GM21528 (cell line): ENCODE measurements around the gene HGFAC.

Experiments
- ATAC-seq: cut with Tn5 transposase; IDR thresholded peaks from one replicate; pipeline ENCODE4 v1.9.1; 2021; ENCODE audit warnings: mild to moderate bottlenecking, moderate library complexity; ENCODE audit not compliant: unreplicated experiment, low FRiP score

Gene HGFAC

GRCh38 chr4:3483471-3483921 lies 41.7 kb downstream of the HGFAC start:
- no peak for ATAC-seq

GRCh38 chr4:3484057-3484973 lies 42.5 kb downstream of the HGFAC start:
- ATAC-seq, result no peak

- no peak for ATAC-seq
Observed at GRCh38 chr4:3485011-3485791, 43.4 kb downstream of the HGFAC start.

GRCh38 chr4:3485886-3486540 lies 44.2 kb downstream of the HGFAC start:
- ATAC-seq, result no peak

- ATAC-seq, result no peak
Observed at GRCh38 chr4:3486541-3487540, 45.1 kb downstream of the HGFAC start.

- no peak for ATAC-seq
Observed at GRCh38 chr4:3487861-3488260, 46.1 kb downstream of the HGFAC start.

GRCh38 chr4:3488820-3489219 lies 47.1 kb downstream of the HGFAC start:
- no peak for ATAC-seq

GRCh38 chr4:3489451-3489962 lies 47.7 kb downstream of the HGFAC start:
- no peak for ATAC-seq

GRCh38 chr4:3491681-3492405 lies 50.1 kb downstream of the HGFAC start:
- no peak for ATAC-seq

GRCh38 chr4:3492741-3493719 lies 51.3 kb downstream of the HGFAC start:
- no peak for ATAC-seq

- ATAC-seq, result no peak
Observed at GRCh38 chr4:3493720-3494461, 52.1 kb downstream of the HGFAC start.

- no peak for ATAC-seq
Observed at GRCh38 chr4:3494462-3494871, 52.7 kb downstream of the HGFAC start.

GRCh38 chr4:3495204-3495975 lies 53.6 kb downstream of the HGFAC start:
- ATAC-seq, result no peak

GRCh38 chr4:3496021-3496420 lies 54.3 kb downstream of the HGFAC start:
- ATAC-seq, result no peak

GRCh38 chr4:3497095-3497494 lies 55.3 kb downstream of the HGFAC start:
- no peak for ATAC-seq
